ENCODE data around the gene PDE6C. TPM values are rescaled to one million over a fixed set of nuclear protein-coding genes. Genes with fewer than 3 reads are reported as not detected.
A peak's percentile ranks its signal among the peaks of the same experiment; 100 is the strongest.

The PDE6C gene
- total and polyA plus RNA-seq, 3 experiments from 2014 or later, result not detected

- Mint-ChIP-seq H3K9me3 (no peaks in the 10 kb centered on the region), H3K27ac (peak overlapping the region in 1 of 8 donors; percentile 33), H3K4me3 (no peak overlapping the region), H3K4me1 (peaks cover 7 to 8% (median 7%) of the 10 kb centered on the region in 3 donors), H3K27me3 (peaks cover 24 to 46% of the 10 kb centered on the region in 2 donors), H3K36me3 (no peaks in the 10 kb centered on the region)
- Histone ChIP-seq H3K4me3 (ENCODE audit: low read length) (no peak overlapping the region), H3K9me3 (ENCODE audit: low read length) (no peaks in the 10 kb centered on the region), H3K36me3 (ENCODE audit: insufficient read depth, low read length) (no peaks in the 10 kb centered on the region), H3K4me1 (ENCODE audit: insufficient read depth, low read length) (no peaks in the 10 kb centered on the region), H3K27ac (ENCODE audit: low read depth, low read length) (no peak overlapping the region), H3K27me3 (ENCODE audit: insufficient read depth, low read length, poor library complexity, severe bottlenecking) (no peaks in the 10 kb centered on the region)
- ChIA-PET CTCF (no interaction called here), POLR2A (no interaction called here)
- no peak for DNase-seq
Measured at GRCh38 chr10:93573051-93573909, 39.1 kb upstream of the PDE6C start.

GRCh38 chr10:93573924-93574323 is 38.4 kb upstream of the PDE6C start:
- H3K27ac Mint-ChIP-seq, result no peak overlapping the region

GRCh38 chr10:93576888-93577287 is 35.4 kb upstream of the PDE6C start:
- DNase-seq, result no peak
- peaks cover 2 to 14% (median 8%) of the 10 kb centered on the region in 5 donors for H3K9me3 Mint-ChIP-seq
- no peaks in the 10 kb centered on the region for H3K4me1 ChIP-seq (ENCODE audit: insufficient read depth, low read length)
- peaks cover 7 to 8% (median 7%) of the 10 kb centered on the region in 3 donors for H3K4me1 Mint-ChIP-seq
- no peak overlapping the region for H3K27ac ChIP-seq (ENCODE audit: low read depth, low read length)
- H3K27me3 ChIP-seq (ENCODE audit: insufficient read depth, low read length, poor library complexity, severe bottlenecking), result no peaks in the 10 kb centered on the region
- H3K36me3 ChIP-seq (ENCODE audit: insufficient read depth, low read length), result no peaks in the 10 kb centered on the region
- ChIA-PET CTCF (no interaction called here), POLR2A (no interaction called here)
- peaks cover 0 to 5% (median 0%) of the 10 kb centered on the region in 3 donors for H3K36me3 Mint-ChIP-seq
- H3K4me3 ChIP-seq (ENCODE audit: low read length), result no peak overlapping the region
- H3K9me3 ChIP-seq (ENCODE audit: low read length), result no peaks in the 10 kb centered on the region
- no peak overlapping the region for H3K4me3 Mint-ChIP-seq
- peaks cover 10 to 28% of the 10 kb centered on the region in 2 donors for H3K27me3 Mint-ChIP-seq
- H3K27ac Mint-ChIP-seq, result no peak overlapping the region

More at GRCh38 chr10:93573924-93574323, 38.4 kb upstream of the PDE6C start:
- no peak for DNase-seq
- peaks cover 24 to 39% of the 10 kb centered on the region in 2 donors for H3K27me3 Mint-ChIP-seq
- H3K4me1 Mint-ChIP-seq, result peaks cover 7 to 8% (median 7%) of the 10 kb centered on the region in 3 donors
- CTCF ChIA-PET, result no interaction called here
- Histone ChIP-seq H3K9me3 (ENCODE audit: low read length) (no peaks in the 10 kb centered on the region), H3K27ac (ENCODE audit: low read depth, low read length) (no peak overlapping the region), H3K4me1 (ENCODE audit: insufficient read depth, low read length) (no peaks in the 10 kb centered on the region), H3K4me3 (ENCODE audit: low read length) (no peak overlapping the region), H3K36me3 (ENCODE audit: insufficient read depth, low read length) (no peaks in the 10 kb centered on the region), H3K27me3 (ENCODE audit: insufficient read depth, low read length, poor library complexity, severe bottlenecking) (no peaks in the 10 kb centered on the region)
- no peak overlapping the region for H3K4me3 Mint-ChIP-seq
- no peaks in the 10 kb centered on the region for H3K36me3 Mint-ChIP-seq
- no peaks in the 10 kb centered on the region for H3K9me3 Mint-ChIP-seq
- POLR2A ChIA-PET, result no interaction called here

- Histone ChIP-seq H3K4me3 (ENCODE audit: low read length) (no peak overlapping the region), H3K4me1 (ENCODE audit: insufficient read depth, low read length) (no peaks in the 10 kb centered on the region), H3K27me3 (ENCODE audit: insufficient read depth, low read length, poor library complexity, severe bottlenecking) (no peaks in the 10 kb centered on the region), H3K9me3 (ENCODE audit: low read length) (no peaks in the 10 kb centered on the region), H3K36me3 (ENCODE audit: insufficient read depth, low read length) (no peaks in the 10 kb centered on the region), H3K27ac (ENCODE audit: low read depth, low read length) (no peak overlapping the region)
- Mint-ChIP-seq H3K4me1 (peaks cover 7 to 8% (median 7%) of the 10 kb centered on the region in 3 donors), H3K9me3 (peaks cover 2 to 14% (median 8%) of the 10 kb centered on the region in 5 donors), H3K4me3 (no peak overlapping the region), H3K27ac (no peak overlapping the region), H3K27me3 (peaks cover 6 to 21% of the 10 kb centered on the region in 2 donors), H3K36me3 (peaks cover 0 to 5% (median 0%) of the 10 kb centered on the region in 3 donors)
- ChIA-PET CTCF (interaction anchor here (1.0 kb wide), 1 partner anchor 25 kb away, joined by 3 read pairs; no protein-coding TSS in a partner anchor), POLR2A (no interaction called here)
- DNase-seq, result no peak
Measured at GRCh38 chr10:93577565-93577964, 34.8 kb upstream of the PDE6C start.

GRCh38 chr10:93579089-93579488 is 33.2 kb upstream of the PDE6C start:
- Histone ChIP-seq H3K27ac (ENCODE audit: low read depth, low read length) (no peak overlapping the region), H3K36me3 (ENCODE audit: insufficient read depth, low read length) (no peaks in the 10 kb centered on the region), H3K4me1 (ENCODE audit: insufficient read depth, low read length) (no peaks in the 10 kb centered on the region), H3K9me3 (ENCODE audit: low read length) (no peaks in the 10 kb centered on the region), H3K27me3 (ENCODE audit: insufficient read depth, low read length, poor library complexity, severe bottlenecking) (no peaks in the 10 kb centered on the region), H3K4me3 (ENCODE audit: low read length) (no peak overlapping the region)
- Mint-ChIP-seq H3K27ac (no peak overlapping the region), H3K27me3 (peaks cover 8 to 20% of the 10 kb centered on the region in 2 donors), H3K9me3 (peaks cover 2 to 14% (median 8%) of the 10 kb centered on the region in 5 donors), H3K4me3 (no peak overlapping the region), H3K4me1 (no peaks in the 10 kb centered on the region), H3K36me3 (peaks cover 0 to 5% (median 0%) of the 10 kb centered on the region in 3 donors)
- CTCF ChIA-PET, result no interaction called here
- POLR2A ChIA-PET, result no interaction called here
- DNase-seq, result no peak

- H3K4me3 Mint-ChIP-seq, result no peak overlapping the region
Measured at GRCh38 chr10:93579985-93580711, 32.2 kb upstream of the PDE6C start.

GRCh38 chr10:93580828-93581227 is 31.5 kb upstream of the PDE6C start:
- H3K4me1 Mint-ChIP-seq, result no peaks in the 10 kb centered on the region

More at GRCh38 chr10:93579985-93580711, 32.2 kb upstream of the PDE6C start:
- ChIA-PET POLR2A (no interaction called here), CTCF (no interaction called here)
- H3K27me3 Mint-ChIP-seq, result peaks cover 8 to 20% of the 10 kb centered on the region in 2 donors
- no peak overlapping the region for H3K27ac ChIP-seq (ENCODE audit: low read depth, low read length)
- no peak for DNase-seq
- no peak overlapping the region for H3K4me3 ChIP-seq (ENCODE audit: low read length)
- no peaks in the 10 kb centered on the region for H3K9me3 ChIP-seq (ENCODE audit: low read length)
- no peaks in the 10 kb centered on the region for H3K4me1 ChIP-seq (ENCODE audit: insufficient read depth, low read length)
- H3K4me1 Mint-ChIP-seq, result no peaks in the 10 kb centered on the region
- no peaks in the 10 kb centered on the region for H3K27me3 ChIP-seq (ENCODE audit: insufficient read depth, low read length, poor library complexity, severe bottlenecking)
- no peak overlapping the region for H3K27ac Mint-ChIP-seq
- H3K36me3 Mint-ChIP-seq, result peaks cover 0 to 5% (median 0%) of the 10 kb centered on the region in 3 donors
- peaks cover 2 to 14% (median 8%) of the 10 kb centered on the region in 5 donors for H3K9me3 Mint-ChIP-seq
- H3K36me3 ChIP-seq (ENCODE audit: insufficient read depth, low read length), result no peaks in the 10 kb centered on the region

GRCh38 chr10:93584445-93584844 is 27.9 kb upstream of the PDE6C start:
- ChIA-PET POLR2A (no interaction called here), CTCF (no interaction called here)
- Histone ChIP-seq H3K9me3 (ENCODE audit: low read length) (no peaks in the 10 kb centered on the region), H3K36me3 (ENCODE audit: insufficient read depth, low read length) (no peaks in the 10 kb centered on the region), H3K4me1 (ENCODE audit: insufficient read depth, low read length) (no peaks in the 10 kb centered on the region), H3K4me3 (ENCODE audit: low read length) (no peak overlapping the region), H3K27ac (ENCODE audit: low read depth, low read length) (no peak overlapping the region), H3K27me3 (ENCODE audit: insufficient read depth, low read length, poor library complexity, severe bottlenecking) (no peaks in the 10 kb centered on the region)
- Mint-ChIP-seq H3K36me3 (peaks cover 0 to 3% (median 0%) of the 10 kb centered on the region in 3 donors), H3K4me1 (no peaks in the 10 kb centered on the region), H3K4me3 (no peak overlapping the region), H3K27ac (no peak overlapping the region), H3K9me3 (peaks cover 2 to 10% (median 8%) of the 10 kb centered on the region in 5 donors), H3K27me3 (peaks cover 3 to 23% of the 10 kb centered on the region in 2 donors)
- DNase-seq, result no peak

More at GRCh38 chr10:93580828-93581227, 31.5 kb upstream of the PDE6C start:
- Histone ChIP-seq H3K4me1 (ENCODE audit: insufficient read depth, low read length) (no peaks in the 10 kb centered on the region), H3K27ac (ENCODE audit: low read depth, low read length) (no peak overlapping the region), H3K9me3 (ENCODE audit: low read length) (no peaks in the 10 kb centered on the region), H3K27me3 (ENCODE audit: insufficient read depth, low read length, poor library complexity, severe bottlenecking) (no peaks in the 10 kb centered on the region), H3K36me3 (ENCODE audit: insufficient read depth, low read length) (no peaks in the 10 kb centered on the region), H3K4me3 (ENCODE audit: low read length) (no peak overlapping the region)
- H3K27me3 Mint-ChIP-seq, result peaks cover 8 to 20% of the 10 kb centered on the region in 2 donors
- ChIA-PET POLR2A (no interaction called here), CTCF (no interaction called here)
- peaks cover 0 to 5% (median 0%) of the 10 kb centered on the region in 3 donors for H3K36me3 Mint-ChIP-seq
- no peak overlapping the region for H3K27ac Mint-ChIP-seq
- no peak for DNase-seq
- H3K9me3 Mint-ChIP-seq, result peaks cover 2 to 14% (median 8%) of the 10 kb centered on the region in 5 donors
- H3K4me3 Mint-ChIP-seq, result no peak overlapping the region
